HG03060 (cell line): ENCODE results near the gene RAPGEF1.

Experiments used
- ATAC-seq: cut with Tn5 transposase; IDR thresholded peaks from one replicate; pipeline ENCODE4 v1.9.1; 2021; ENCODE audit warnings: low read depth, moderate number of reproducible peaks; ENCODE audit not compliant: unreplicated experiment

Gene RAPGEF1

GRCh38 chr9:131630205-131630831 is 109.6 kb downstream of the RAPGEF1 start:
- ATAC-seq = no peak

- ATAC-seq = no peak
Measured at GRCh38 chr9:131629825-131630204, 110.1 kb downstream of the RAPGEF1 start.

GRCh38 chr9:131629226-131629500 is 110.7 kb downstream of the RAPGEF1 start:
- ATAC-seq = no peak

DNA sequence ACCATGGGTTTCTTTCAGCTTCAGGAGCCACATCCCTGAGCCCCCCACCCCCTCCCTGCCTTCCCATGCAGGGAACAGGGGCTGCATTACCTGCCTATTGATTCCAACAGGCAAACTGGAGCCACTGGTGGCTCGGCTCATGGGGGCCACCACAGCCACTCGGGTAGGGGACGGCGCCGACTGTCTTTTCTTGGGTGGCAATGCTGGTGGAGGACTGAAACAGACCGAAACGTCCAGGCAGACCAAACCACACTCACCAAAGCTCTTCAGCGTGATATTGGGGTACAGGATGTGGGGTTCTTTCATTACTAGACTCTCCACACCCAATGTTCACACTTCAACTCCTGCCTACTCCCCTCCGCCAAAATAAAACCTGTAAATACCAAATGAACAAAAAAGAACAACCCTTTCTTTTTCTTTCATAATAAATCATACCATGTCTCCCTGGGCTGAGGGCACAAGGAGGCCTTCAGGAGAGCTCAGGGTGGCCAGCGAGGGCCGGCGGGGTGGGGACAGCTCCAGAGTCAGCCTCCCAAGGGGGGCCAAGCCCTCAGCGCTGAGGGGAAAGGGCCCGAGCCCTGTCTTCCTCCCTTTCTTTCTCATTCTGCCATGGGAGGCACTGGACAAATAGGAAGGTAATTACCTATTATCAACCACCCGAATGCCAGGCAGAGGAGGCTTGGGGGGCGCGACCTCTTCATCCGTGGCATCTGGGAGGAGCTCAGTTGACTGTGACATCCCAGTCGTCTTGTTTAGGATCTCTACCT is 111.2 kb downstream of the RAPGEF1 start:
- no peak for ATAC-seq

GRCh38 chr9:131627648-131628458 is 112.0 kb downstream of the RAPGEF1 start:
- ATAC-seq = no peak

- no peak for ATAC-seq
Measured at GRCh38 chr9:131627326-131627647, 112.6 kb downstream of the RAPGEF1 start.

GRCh38 chr9:131625790-131626670 is 113.8 kb downstream of the RAPGEF1 start:
- ATAC-seq = no peak

- ATAC-seq = no peak
Measured at GRCh38 chr9:131625508-131625787, 114.4 kb downstream of the RAPGEF1 start.

GRCh38 chr9:131624636-131625507 is 115.0 kb downstream of the RAPGEF1 start:
- no peak for ATAC-seq

DNA sequence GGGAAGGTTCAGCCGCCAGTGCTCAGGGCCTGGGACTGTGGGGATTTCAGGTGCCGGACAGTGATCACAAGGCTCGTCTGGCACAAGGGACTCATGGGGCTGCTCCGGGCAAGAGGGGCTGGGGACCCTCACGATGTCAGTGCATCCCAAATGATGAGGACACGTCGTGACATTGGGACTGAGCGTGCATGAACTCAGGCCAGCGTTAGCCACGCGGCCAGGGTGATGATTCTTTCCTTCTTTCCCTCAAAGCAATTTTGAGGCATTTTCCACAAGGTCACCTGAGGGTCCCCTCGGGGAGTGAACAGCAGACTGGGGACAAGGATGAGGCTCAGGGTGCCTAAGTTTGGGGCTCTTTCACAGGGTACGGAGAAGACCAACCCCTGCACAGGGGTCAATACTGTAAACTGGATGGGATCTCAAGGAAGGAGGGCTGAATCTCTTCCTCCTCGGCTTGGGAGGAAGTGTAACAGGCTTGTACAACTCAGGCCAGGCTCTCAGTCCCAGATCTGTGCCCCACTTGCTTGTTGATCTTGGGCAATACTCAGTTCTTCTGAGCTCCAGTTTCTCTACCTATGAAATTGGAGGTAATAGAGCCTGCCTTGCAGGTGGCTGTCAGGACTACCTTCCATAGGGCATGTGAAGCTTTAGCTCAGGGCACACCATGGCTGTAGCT is 116.1 kb downstream of the RAPGEF1 start:
- no peak for ATAC-seq

GRCh38 chr9:131622523-131622922 is 117.4 kb downstream of the RAPGEF1 start:
- ATAC-seq = no peak

- ATAC-seq = peak; percentile 41
Measured at GRCh38 chr9:131621551-131622358, 118.1 kb downstream of the RAPGEF1 start.

- no peak for ATAC-seq
Measured at GRCh38 chr9:131620764-131621520, 118.9 kb downstream of the RAPGEF1 start.

DNA sequence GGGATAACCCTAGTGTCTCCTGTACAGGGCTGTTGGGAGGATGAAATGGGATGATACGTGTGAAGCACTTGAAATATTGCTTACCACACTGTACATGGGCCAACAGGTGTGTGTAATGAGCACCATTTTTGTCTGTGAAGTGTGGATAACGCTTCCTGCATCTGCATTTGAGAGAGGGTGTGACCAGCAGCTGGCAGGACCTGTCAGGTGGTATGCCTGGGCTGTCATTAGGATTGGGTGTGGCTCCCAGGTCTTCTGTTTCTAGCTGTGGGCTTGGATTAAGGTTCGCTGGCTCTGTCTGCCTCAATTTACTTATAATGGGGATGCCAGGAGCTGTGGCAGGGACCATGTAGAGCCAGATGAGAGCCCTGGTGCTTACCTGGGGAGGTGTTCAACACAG is 120.2 kb downstream of the RAPGEF1 start:
- ATAC-seq = no peak

DNA sequence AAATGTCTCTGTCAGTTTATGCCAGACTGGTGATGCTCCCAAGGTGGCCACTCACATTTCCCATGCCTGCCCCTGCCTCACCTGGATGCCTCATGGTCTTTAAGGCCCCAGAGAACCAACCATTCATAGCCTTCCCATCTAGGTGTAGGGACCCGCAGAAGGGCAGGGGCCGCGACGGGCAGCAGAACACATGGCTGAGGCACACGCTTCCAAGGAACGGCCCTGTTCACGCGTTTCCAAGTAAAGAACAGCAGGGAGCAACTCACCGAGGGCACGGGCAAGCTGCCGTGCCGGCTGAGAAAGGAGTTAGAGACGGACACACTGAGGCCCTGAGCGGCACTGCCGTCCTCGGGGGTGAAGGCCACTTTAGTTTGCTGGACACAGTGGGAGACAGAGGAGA is 121.1 kb downstream of the RAPGEF1 start:
- ATAC-seq = no peak

GRCh38 chr9:131618071-131618479 is 121.8 kb downstream of the RAPGEF1 start:
- ATAC-seq = no peak

- no peak for ATAC-seq
Measured at GRCh38 chr9:131617611-131618010, 122.3 kb downstream of the RAPGEF1 start.

GRCh38 chr9:131616983-131617604 is 122.8 kb downstream of the RAPGEF1 start:
- ATAC-seq = no peak
